SK-N-SH (cell line): ENCODE data around the gene ANKRD16. TPM values are rescaled to one million over a fixed set of nuclear protein-coding genes. Genes with fewer than 3 reads are reported as not detected.
"Not testable (repeated sequence)": the region's sequence is repeated elsewhere in the genome, so short reads cannot be mapped to it uniquely, and the experiment has no call there.

Experiments
- CTCF ChIA-PET: fragments of 300-600, 350-600 bp; formaldehyde crosslinking; extraction: SDS; loops from one replicate; lab custom pipeline; 2021; lab: Yijun Ruan, JAX
- POLR2A ChIA-PET: fragments of 350-600 bp; sonication (Branson Sonifier 250); formaldehyde crosslinking; extraction: SDS; loops from one replicate; lab custom pipeline; 2020; ENCODE audit warnings: antibody characterized with exemption, inconsistent platforms; lab: Yijun Ruan, JAX
- DNase-seq: peaks from one replicate; pipeline ENCODE4 v3.0.0; 2012
- H2AFZ ChIP-seq: fragments of 200-600 bp; sonication (generic); 2 replicates; pipeline ENCODE4 v1.8.1; 2016; ENCODE audit warnings: antibody characterized with exemption, mild to moderate bottlenecking, low read depth
- H3F3A ChIP-seq: fragments of 200-600 bp; sonication (generic); replicated peaks from 2 replicates; pipeline ENCODE3; 2016; ENCODE audit warnings: antibody characterized with exemption, mild to moderate bottlenecking; ENCODE audit not compliant: insufficient read depth
- H3K27ac ChIP-seq, 2 experiments: fragments of 200-500 bp in 1 of 2; fragments of 200-600 bp in 1 of 2; sonication (Bioruptor generic) in 1 of 2; sonication (generic), shearing (Covaris generic) in 1 of 2; 2 replicates each; pipeline versions ENCODE4 v1.5.1 to v1.6.1; 2014 to 2016; ENCODE audit warnings: low read depth in 2 of 2, inconsistent platforms in 1 of 2, low read length in 1 of 2, mild to moderate bottlenecking in 1 of 2, mixed read lengths in 1 of 2
- H3K27me3 ChIP-seq: fragments of 200-600 bp; sonication (generic), shearing (Covaris generic); 2 replicates; pipeline ENCODE4 v1.6.1; 2016; ENCODE audit warnings: mixed run types; ENCODE audit not compliant: insufficient read depth
- H3K36me3 ChIP-seq, 2 experiments: fragments of 200-500 bp in 1 of 2; fragments of 200-600 bp in 1 of 2; sonication (Bioruptor generic) in 1 of 2; sonication (generic) in 1 of 2; replicated peaks in 1 of 2; 2 replicates each; pipeline versions ENCODE3 to v1.5.1; 2014 to 2016; ENCODE audit warnings: low read length in 1 of 2, mild to moderate bottlenecking in 1 of 2; ENCODE audit not compliant: insufficient read depth in 2 of 2, control insufficient read depth in 1 of 2
- H3K4me1 ChIP-seq, 2 experiments: fragments of 200-500 bp in 1 of 2; fragments of 200-600 bp in 1 of 2; sonication (Bioruptor generic) in 1 of 2; sonication (generic), shearing (Covaris generic) in 1 of 2; 2 replicates each; pipeline versions ENCODE4 v1.5.1 to v1.6.1; 2014 to 2016; ENCODE audit warnings: low read depth in 1 of 2, low read length in 1 of 2, mixed run types in 1 of 2; ENCODE audit not compliant: insufficient read depth in 2 of 2, control insufficient read depth in 1 of 2
- H3K4me2 ChIP-seq: fragments of 200-600 bp; sonication (generic), shearing (Covaris generic); 2 replicates; pipeline ENCODE4 v1.6.1; 2017; ENCODE audit warnings: mixed run types
- H3K4me3 ChIP-seq, 2 experiments: fragments of 200-500 bp in 1 of 2; fragments of 200-600 bp in 1 of 2; sonication (Bioruptor generic) in 1 of 2; sonication (generic), shearing (Covaris generic) in 1 of 2; 2 replicates each; pipeline versions ENCODE4 v1.5.1 to v1.8.1; 2014 to 2016; ENCODE audit warnings: low read depth in 2 of 2, inconsistent platforms in 1 of 2, low read length in 1 of 2, mild to moderate bottlenecking in 1 of 2, mixed read lengths in 1 of 2, moderate library complexity in 1 of 2
- H3K79me2 ChIP-seq: fragments of 200-600 bp; sonication (generic); 2 replicates; pipeline ENCODE4 v1.8.1; 2017; ENCODE audit warnings: mild to moderate bottlenecking; ENCODE audit not compliant: insufficient read depth
- H3K9ac ChIP-seq: fragments of 200-600 bp; sonication (generic); 2 replicates; pipeline ENCODE4 v1.6.1; 2017; ENCODE audit warnings: mixed run types
- H3K9me2 ChIP-seq: fragments of 200-600 bp; sonication (generic); 2 replicates; pipeline ENCODE4 v1.6.1; 2017; ENCODE audit warnings: mixed run types
- H3K9me3 ChIP-seq: fragments of 200-600 bp; sonication (generic); 2 replicates; pipeline ENCODE4 v1.6.1; 2017; ENCODE audit warnings: mixed run types, mild to moderate bottlenecking, moderate library complexity
- H4K20me1 ChIP-seq: fragments of 200-600 bp; sonication (generic); 2 replicates; pipeline ENCODE4 v1.6.1; 2017; ENCODE audit warnings: mild to moderate bottlenecking, mixed run types; ENCODE audit not compliant: insufficient read depth
- EP300 ChIP-seq, 2 experiments: IDR thresholded peaks; 2 replicates each; pipeline versions ENCODE4 v1.4.0 to v1.6.1; 2012; ENCODE audit warnings: borderline replicate concordance in 1 of 2, low read depth in 1 of 2, low read length in 1 of 2
- EZH2phosphoT487 ChIP-seq: fragments of 200-600 bp; sonication (generic); IDR thresholded peaks from 2 replicates; pipeline ENCODE4 v1.6.1; 2017; ENCODE audit warnings: low read depth, mixed run types, mild to moderate bottlenecking, antibody characterized with exemption, moderate library complexity, borderline replicate concordance
- FOXJ3 ChIP-seq: sonication (generic); formaldehyde crosslinking; IDR thresholded peaks from 2 replicates; pipeline ENCODE4 v1.5.1; 2020; ENCODE audit warnings: mild to moderate bottlenecking, missing genetic modification reagents
- GABPA ChIP-seq: IDR thresholded peaks from 2 replicates; pipeline ENCODE4 v1.4.0; 2012; ENCODE audit warnings: low read depth, mild to moderate bottlenecking
- JUND ChIP-seq: IDR thresholded peaks from 2 replicates; pipeline ENCODE4 v1.4.0; 2012
- MEF2A ChIP-seq: IDR thresholded peaks from 2 replicates; pipeline ENCODE4 v1.4.0; 2012; ENCODE audit warnings: low read depth, borderline replicate concordance
- MXI1 ChIP-seq: IDR thresholded peaks from 2 replicates; pipeline ENCODE4 v1.6.1; 2012; ENCODE audit warnings: mild to moderate bottlenecking, low read depth, low read length, improper control_type of control experiment
- NRF1 ChIP-seq: IDR thresholded peaks from 2 replicates; pipeline ENCODE4 v1.6.1; 2012; ENCODE audit warnings: low read depth, mild to moderate bottlenecking, low read length
- RAD21 ChIP-seq: IDR thresholded peaks from 2 replicates; pipeline ENCODE4 v1.6.1; 2012; ENCODE audit warnings: mild to moderate bottlenecking, low read length
- RXRA ChIP-seq: IDR thresholded peaks from 2 replicates; pipeline ENCODE4 v1.4.0; 2012; ENCODE audit warnings: low read depth, mild to moderate bottlenecking, borderline replicate concordance
- SMC3 ChIP-seq: IDR thresholded peaks from 2 replicates; pipeline ENCODE4 v1.6.1; 2012; ENCODE audit warnings: low read depth, low read length, improper control_type of control experiment
- TCF12 ChIP-seq: IDR thresholded peaks from 2 replicates; pipeline ENCODE4 v1.4.0; 2012
- TEAD4 ChIP-seq: IDR thresholded peaks from 2 replicates; pipeline ENCODE4 v1.4.0; 2012; ENCODE audit warnings: mild to moderate bottlenecking, borderline replicate concordance; ENCODE audit not compliant: insufficient read depth
- WGBS: methylation state at CpG from one replicate; pipeline ENCODE4 v1.1.6; 2017; ENCODE audit warnings: low lambda C conversion rate; 5-methylcytosine and 5-hydroxymethylcytosine counted together
- polyA plus RNA-seq, 3 experiments: library from polyadenylated mRNA; depleted of rRNA; stranded (reverse); fragments of >200 nt; gene quantifications; 2 replicates each; pipeline ENCODE4 v1.2.3, GENCODE V29; 2012
- TF ChIP-seq, protein P1 (sequence below): IDR thresholded peaks from 2 replicates; pipeline ENCODE4 v1.4.0; 2012; ENCODE audit warnings: low read depth, borderline replicate concordance
- TF ChIP-seq, protein P2 (sequence below): fragments of 150-350 bp; IDR thresholded peaks from 2 replicates; pipeline ENCODE4 v1.6.1; 2017; ENCODE audit warnings: antibody characterized with exemption, low read length, low read depth, borderline replicate concordance
- TF ChIP-seq, protein P3 (sequence below): fragments of 150-350 bp; IDR thresholded peaks from 2 replicates; pipeline ENCODE4 v1.6.1; 2016; ENCODE audit warnings: mild to moderate bottlenecking, low read depth, low read length
- TF ChIP-seq, protein P4 (sequence below): IDR thresholded peaks from 2 replicates; pipeline ENCODE4; 2012

Gene ANKRD16
- polyA plus RNA-seq, 1 of the 3 experiments (the other 2 are of a cell fraction), result 9.9 TPM

DNA sequence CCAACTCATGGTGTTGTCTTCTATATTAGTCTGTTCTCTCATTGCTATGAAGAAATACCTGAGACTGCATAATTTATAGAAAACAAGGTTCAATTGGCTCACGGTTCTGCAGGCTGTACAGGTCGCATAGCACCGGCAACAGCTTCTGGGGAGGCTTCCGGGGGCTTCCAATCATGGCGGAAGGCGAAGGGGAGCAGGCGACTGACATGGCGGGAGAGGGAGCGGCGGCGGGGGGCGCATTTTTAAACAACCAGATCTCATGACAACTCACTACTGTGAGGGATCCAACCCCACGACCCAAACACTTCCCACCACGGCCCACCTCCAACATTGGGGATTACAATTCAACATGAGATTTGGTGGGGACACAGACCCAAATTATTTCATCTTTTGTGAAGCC is 47.7 kb downstream of the ANKRD16 start:
- Histone ChIP-seq H2AFZ (no peak overlapping the region), H3K27ac (no peak overlapping the region), H3K27me3 (no peaks in the 10 kb centered on the region), H3K9me3 (no peaks in the 10 kb centered on the region), H3K9ac (no peak overlapping the region), H4K20me1 (no peaks in the 10 kb centered on the region), H3K36me3 (no peaks in the 10 kb centered on the region), H3K4me1 (no peaks in the 10 kb centered on the region; a peak in 1 of 4 replicates), H3F3A (no peaks in the 10 kb centered on the region), H3K9me2 (no peaks in the 10 kb centered on the region), H3K4me3 (no peak overlapping the region), H3K79me2 (no peaks in the 10 kb centered on the region), H3K4me2 (no peak overlapping the region)
- CTCF ChIA-PET, result no interaction called here
- WGBS, result 87% methylated on average over 14 of the region's 14 CpGs
- DNase-seq, result no peak
- POLR2A ChIA-PET, result no interaction called here
- TF ChIP-seq, protein P1, sequence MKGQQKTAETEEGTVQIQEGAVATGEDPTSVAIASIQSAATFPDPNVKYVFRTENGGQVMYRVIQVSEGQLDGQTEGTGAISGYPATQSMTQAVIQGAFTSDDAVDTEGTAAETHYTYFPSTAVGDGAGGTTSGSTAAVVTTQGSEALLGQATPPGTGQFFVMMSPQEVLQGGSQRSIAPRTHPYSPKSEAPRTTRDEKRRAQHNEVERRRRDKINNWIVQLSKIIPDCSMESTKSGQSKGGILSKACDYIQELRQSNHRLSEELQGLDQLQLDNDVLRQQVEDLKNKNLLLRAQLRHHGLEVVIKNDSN, result no peak

DNA sequence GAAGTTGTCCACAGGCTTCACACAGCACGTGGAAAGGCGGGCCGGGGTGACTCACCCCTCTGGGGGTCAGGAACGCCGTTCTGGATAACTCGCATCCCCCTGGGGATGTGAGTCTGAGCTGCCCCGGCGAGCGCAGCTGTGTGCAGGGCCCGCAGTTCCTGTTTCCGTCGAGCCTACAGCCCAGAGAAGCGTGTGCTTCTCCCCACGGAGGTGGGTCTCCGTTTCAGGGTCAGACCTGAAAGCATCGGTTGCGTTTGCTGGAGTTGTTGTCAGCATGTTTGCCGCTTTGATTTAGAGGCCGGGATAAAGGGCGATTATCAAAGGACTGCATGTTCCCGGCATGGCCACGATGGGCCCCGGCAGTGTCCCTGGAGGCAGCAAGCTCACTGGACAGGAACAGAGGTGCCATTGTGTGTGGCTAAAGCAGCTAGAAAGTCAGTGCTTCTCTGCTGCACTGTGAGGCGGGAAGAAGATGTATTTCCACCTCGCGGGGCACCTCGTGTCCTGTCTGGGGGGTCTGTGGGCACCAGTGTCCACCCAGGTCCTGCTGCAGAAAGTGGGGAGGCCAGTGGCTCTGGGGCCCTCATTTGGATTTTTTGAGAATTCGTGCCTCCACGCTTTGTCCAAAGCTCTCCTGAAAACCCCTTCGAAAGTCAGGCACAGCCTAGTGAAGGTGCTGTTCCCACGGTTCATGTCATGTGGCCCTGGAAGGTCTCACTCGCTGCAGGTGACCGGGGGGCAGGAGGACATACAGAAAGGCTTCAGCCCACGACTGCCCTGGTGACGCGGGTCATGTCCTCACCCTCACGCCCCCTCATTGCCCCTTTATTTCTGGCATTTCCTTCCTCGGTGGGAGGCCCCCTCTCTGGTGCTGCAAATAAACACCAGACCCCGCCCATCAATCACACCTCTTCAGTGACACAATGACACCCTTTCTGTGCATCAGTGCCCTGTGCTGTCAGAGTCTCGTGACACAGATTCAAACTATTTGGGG is 49.1 kb downstream of the ANKRD16 start:
- Histone ChIP-seq H2AFZ (no peak overlapping the region), H3K4me1 (no peaks in the 10 kb centered on the region; a peak in 1 of 4 replicates), H3K4me3 (no peak overlapping the region), H3K27ac (no peak overlapping the region), H3K27me3 (no peaks in the 10 kb centered on the region), H3K9me3 (no peaks in the 10 kb centered on the region), H4K20me1 (no peaks in the 10 kb centered on the region), H3F3A (no peaks in the 10 kb centered on the region), H3K9me2 (no peaks in the 10 kb centered on the region), H3K36me3 (no peaks in the 10 kb centered on the region), H3K4me2 (no peak overlapping the region), H3K9ac (no peak overlapping the region), H3K79me2 (no peaks in the 10 kb centered on the region)
- CTCF ChIA-PET, result no interaction called here
- TF ChIP-seq EP300 (IDR thresholded peaks at IDR 0.05; ENCODE audit: borderline replicate concordance in 1 of 2, low read depth in 1 of 2, low read length in 1 of 2) (no peak), JUND (no peak), SMC3 (no peak), RXRA (no peak), MXI1 (no peak), NRF1 (no peak), TEAD4 (no peak), TCF12 (no peak), EZH2phosphoT487 (no peak), MEF2A (no peak), RAD21 (no peak), GABPA (no peak), FOXJ3 (CRISPR knock-in tag) (no peak)
- TF ChIP-seq, protein P2, sequence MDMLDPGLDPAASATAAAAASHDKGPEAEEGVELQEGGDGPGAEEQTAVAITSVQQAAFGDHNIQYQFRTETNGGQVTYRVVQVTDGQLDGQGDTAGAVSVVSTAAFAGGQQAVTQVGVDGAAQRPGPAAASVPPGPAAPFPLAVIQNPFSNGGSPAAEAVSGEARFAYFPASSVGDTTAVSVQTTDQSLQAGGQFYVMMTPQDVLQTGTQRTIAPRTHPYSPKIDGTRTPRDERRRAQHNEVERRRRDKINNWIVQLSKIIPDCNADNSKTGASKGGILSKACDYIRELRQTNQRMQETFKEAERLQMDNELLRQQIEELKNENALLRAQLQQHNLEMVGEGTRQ, result no peak
- TF ChIP-seq, protein P1, result no peak
- TF ChIP-seq, protein P3, sequence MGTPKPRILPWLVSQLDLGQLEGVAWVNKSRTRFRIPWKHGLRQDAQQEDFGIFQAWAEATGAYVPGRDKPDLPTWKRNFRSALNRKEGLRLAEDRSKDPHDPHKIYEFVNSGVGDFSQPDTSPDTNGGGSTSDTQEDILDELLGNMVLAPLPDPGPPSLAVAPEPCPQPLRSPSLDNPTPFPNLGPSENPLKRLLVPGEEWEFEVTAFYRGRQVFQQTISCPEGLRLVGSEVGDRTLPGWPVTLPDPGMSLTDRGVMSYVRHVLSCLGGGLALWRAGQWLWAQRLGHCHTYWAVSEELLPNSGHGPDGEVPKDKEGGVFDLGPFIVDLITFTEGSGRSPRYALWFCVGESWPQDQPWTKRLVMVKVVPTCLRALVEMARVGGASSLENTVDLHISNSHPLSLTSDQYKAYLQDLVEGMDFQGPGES, result no peak
- TF ChIP-seq, protein P4, sequence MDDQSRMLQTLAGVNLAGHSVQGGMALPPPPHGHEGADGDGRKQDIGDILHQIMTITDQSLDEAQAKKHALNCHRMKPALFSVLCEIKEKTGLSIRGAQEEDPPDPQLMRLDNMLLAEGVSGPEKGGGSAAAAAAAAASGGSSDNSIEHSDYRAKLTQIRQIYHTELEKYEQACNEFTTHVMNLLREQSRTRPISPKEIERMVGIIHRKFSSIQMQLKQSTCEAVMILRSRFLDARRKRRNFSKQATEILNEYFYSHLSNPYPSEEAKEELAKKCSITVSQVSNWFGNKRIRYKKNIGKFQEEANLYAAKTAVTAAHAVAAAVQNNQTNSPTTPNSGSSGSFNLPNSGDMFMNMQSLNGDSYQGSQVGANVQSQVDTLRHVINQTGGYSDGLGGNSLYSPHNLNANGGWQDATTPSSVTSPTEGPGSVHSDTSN, result no peak
- POLR2A ChIA-PET, result no interaction called here
- no peak for DNase-seq
- WGBS, result 75% methylated on average over 39 of the region's 40 CpGs

DNA sequence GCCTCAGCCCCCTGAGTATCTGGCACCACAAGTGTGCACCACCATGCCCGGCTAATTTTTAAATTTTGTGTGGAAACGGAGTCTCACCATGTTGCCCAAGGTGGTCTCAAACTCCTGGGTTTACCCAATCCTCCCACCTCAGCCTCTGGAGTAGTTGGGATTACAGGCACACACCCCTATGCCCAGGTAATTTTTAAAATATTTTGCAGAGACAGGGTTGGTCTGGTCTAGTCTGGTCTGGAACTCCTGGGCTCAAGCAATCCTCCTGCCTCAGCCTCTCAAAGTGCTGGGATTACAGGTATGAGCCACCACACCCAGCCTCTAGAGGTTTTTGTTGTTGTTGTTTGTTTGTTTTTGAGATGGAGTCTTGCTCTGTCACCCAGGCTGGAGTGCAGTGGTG is 53.5 kb downstream of the ANKRD16 start:
- DNase-seq, H3K27me3 ChIP-seq, H3K4me1 ChIP-seq, H3K27ac ChIP-seq, CTCF ChIA-PET, H3K4me3 ChIP-seq, H3K9me2 ChIP-seq, H3K9me3 ChIP-seq, H3K9ac ChIP-seq, H3F3A ChIP-seq, H3K79me2 ChIP-seq, H3K36me3 ChIP-seq, POLR2A ChIA-PET, H3K4me2 ChIP-seq, H2AFZ ChIP-seq, H4K20me1 ChIP-seq: not testable (repeated sequence)
- WGBS, result 71% methylated on average over 2 of the region's 2 CpGs
